Measurements from ENCODE around the gene TMEM120B.
A peak's percentile ranks its signal among the peaks of the same experiment; 100 is the strongest.

TMEM120B gene

GRCh38 chr12:121826318-121827150 lies 114.0 kb downstream of the TMEM120B start:
- Histone ChIP-seq H3K79me1 (ENCODE audit: low read length) (no peaks in the 10 kb centered on the region), H4K8ac (ENCODE audit: low read depth, low read length) (no peak overlapping the region), H2BK5ac (ENCODE audit: low read length) (no peak overlapping the region), H3K56ac (ENCODE audit: low read length) (no peak overlapping the region), H2AK5ac (ENCODE audit: low read length) (no peak overlapping the region), H2BK15ac (replicated peaks; ENCODE audit: low read depth) (no peak overlapping the region), H3K4me3 (ENCODE audit: low read length) (no peak overlapping the region), H3K23ac (ENCODE audit: low read length) (no peak overlapping the region), H3K27ac (ENCODE audit: low read depth, low read length) (peak overlapping the region; percentile 21), H4K5ac (ENCODE audit: low read length) (no peak overlapping the region), H3K4ac (ENCODE audit: low read depth, low read length) (no peak overlapping the region), H3K36me3 (ENCODE audit: control insufficient read depth, insufficient read depth, low read length) (peaks cover 14% of the 10 kb centered on the region), H3K79me2 (ENCODE audit: control insufficient read depth, insufficient read depth, low read length) (no peaks in the 10 kb centered on the region), H3K18ac (ENCODE audit: low read length) (no peak overlapping the region), H3K4me1 (ENCODE audit: control insufficient read depth, low read depth, low read length) (no peaks in the 10 kb centered on the region), H2BK120ac (ENCODE audit: low read depth, low read length) (no peak overlapping the region), H3K4me2 (ENCODE audit: low read length) (no peak overlapping the region), H3K27me3 (ENCODE audit: insufficient read depth, low read length, poor library complexity) (no peaks in the 10 kb centered on the region), H3K9ac (ENCODE audit: low read length) (no peak overlapping the region)
- no peak for DNase-seq
- WGBS (ENCODE audit: extremely low coverage, insufficient coverage, low lambda C conversion rate), result no CpG with 5 or more reads among the region's 18 CpGs

- Histone ChIP-seq H4K8ac (ENCODE audit: low read depth, low read length) (no peak overlapping the region), H2BK5ac (ENCODE audit: low read length) (no peak overlapping the region), H3K79me1 (ENCODE audit: low read length) (no peaks in the 10 kb centered on the region), H3K36me3 (ENCODE audit: control insufficient read depth, insufficient read depth, low read length) (peaks cover 13% of the 10 kb centered on the region), H3K4me3 (ENCODE audit: low read length) (no peak overlapping the region), H2BK15ac (replicated peaks; ENCODE audit: low read depth) (no peak overlapping the region), H3K9ac (ENCODE audit: low read length) (no peak overlapping the region), H3K27me3 (ENCODE audit: insufficient read depth, low read length, poor library complexity) (no peaks in the 10 kb centered on the region), H2BK120ac (ENCODE audit: low read depth, low read length) (no peak overlapping the region), H3K4ac (ENCODE audit: low read depth, low read length) (no peak overlapping the region), H3K23ac (ENCODE audit: low read length) (no peak overlapping the region), H3K27ac (ENCODE audit: low read depth, low read length) (no peak overlapping the region), H3K4me1 (ENCODE audit: control insufficient read depth, low read depth, low read length) (no peaks in the 10 kb centered on the region), H3K56ac (ENCODE audit: low read length) (no peak overlapping the region), H2AK5ac (ENCODE audit: low read length) (no peak overlapping the region), H3K4me2 (ENCODE audit: low read length) (no peak overlapping the region), H3K18ac (ENCODE audit: low read length) (no peak overlapping the region), H4K5ac (ENCODE audit: low read length) (no peak overlapping the region), H3K79me2 (ENCODE audit: control insufficient read depth, insufficient read depth, low read length) (no peaks in the 10 kb centered on the region)
- no peak for DNase-seq
- WGBS (ENCODE audit: extremely low coverage, insufficient coverage, low lambda C conversion rate), result no CpG with 5 or more reads among the region's 48 CpGs
Measured at GRCh38 chr12:121827351-121828099, 115.0 kb downstream of the TMEM120B start.

GRCh38 chr12:121828306-121828705 lies 115.8 kb downstream of the TMEM120B start:
- Histone ChIP-seq H2BK120ac (ENCODE audit: low read depth, low read length) (no peak overlapping the region), H3K4ac (ENCODE audit: low read depth, low read length) (no peak overlapping the region), H3K27me3 (ENCODE audit: insufficient read depth, low read length, poor library complexity) (no peaks in the 10 kb centered on the region), H3K36me3 (ENCODE audit: control insufficient read depth, insufficient read depth, low read length) (peaks cover 13% of the 10 kb centered on the region), H4K8ac (ENCODE audit: low read depth, low read length) (no peak overlapping the region), H3K79me1 (ENCODE audit: low read length) (no peaks in the 10 kb centered on the region), H3K79me2 (ENCODE audit: control insufficient read depth, insufficient read depth, low read length) (no peaks in the 10 kb centered on the region), H2AK5ac (ENCODE audit: low read length) (no peak overlapping the region), H3K18ac (ENCODE audit: low read length) (no peak overlapping the region), H3K23ac (ENCODE audit: low read length) (no peak overlapping the region), H3K27ac (ENCODE audit: low read depth, low read length) (no peak overlapping the region), H3K4me1 (ENCODE audit: control insufficient read depth, low read depth, low read length) (no peaks in the 10 kb centered on the region), H4K5ac (ENCODE audit: low read length) (no peak overlapping the region), H3K9ac (ENCODE audit: low read length) (no peak overlapping the region), H2BK15ac (replicated peaks; ENCODE audit: low read depth) (no peak overlapping the region), H3K4me2 (ENCODE audit: low read length) (no peak overlapping the region), H3K56ac (ENCODE audit: low read length) (no peak overlapping the region), H2BK5ac (ENCODE audit: low read length) (no peak overlapping the region), H3K4me3 (ENCODE audit: low read length) (no peak overlapping the region)
- WGBS (ENCODE audit: extremely low coverage, insufficient coverage, low lambda C conversion rate), result no CpG with 5 or more reads among the region's 8 CpGs
- DNase-seq, result no peak

- H3K18ac ChIP-seq (ENCODE audit: low read length), result no peak overlapping the region
- H3K56ac ChIP-seq (ENCODE audit: low read length), result no peak overlapping the region
- no peak overlapping the region for H2BK120ac ChIP-seq (ENCODE audit: low read depth, low read length)
- no peak overlapping the region for H3K9ac ChIP-seq (ENCODE audit: low read length)
- H3K79me2 ChIP-seq (ENCODE audit: control insufficient read depth, insufficient read depth, low read length), result no peaks in the 10 kb centered on the region
- H3K27me3 ChIP-seq (ENCODE audit: insufficient read depth, low read length, poor library complexity), result no peaks in the 10 kb centered on the region
- H3K4me3 ChIP-seq (ENCODE audit: low read length), result no peak overlapping the region
- H3K4ac ChIP-seq (ENCODE audit: low read depth, low read length), result no peak overlapping the region
- no peak overlapping the region for H2BK5ac ChIP-seq (ENCODE audit: low read length)
- H2BK15ac ChIP-seq (replicated peaks; ENCODE audit: low read depth), result no peak overlapping the region
- H3K23ac ChIP-seq (ENCODE audit: low read length), result no peak overlapping the region
- no peak for DNase-seq
- no peak overlapping the region for H4K5ac ChIP-seq (ENCODE audit: low read length)
- WGBS (ENCODE audit: extremely low coverage, insufficient coverage, low lambda C conversion rate), result no CpG with 5 or more reads among the region's 9 CpGs
- H3K4me1 ChIP-seq (ENCODE audit: control insufficient read depth, low read depth, low read length), result no peaks in the 10 kb centered on the region
- H3K4me2 ChIP-seq (ENCODE audit: low read length), result no peak overlapping the region
- H2AK5ac ChIP-seq (ENCODE audit: low read length), result no peak overlapping the region
- H3K27ac ChIP-seq (ENCODE audit: low read depth, low read length), result no peak overlapping the region
- peaks cover 10% of the 10 kb centered on the region for H3K36me3 ChIP-seq (ENCODE audit: control insufficient read depth, insufficient read depth, low read length)
- H4K8ac ChIP-seq (ENCODE audit: low read depth, low read length), result no peak overlapping the region
- no peaks in the 10 kb centered on the region for H3K79me1 ChIP-seq (ENCODE audit: low read length)
Measured at GRCh38 chr12:121828826-121829225, 116.3 kb downstream of the TMEM120B start.

GRCh38 chr12:121829250-121829918 lies 116.8 kb downstream of the TMEM120B start:
- Histone ChIP-seq H4K8ac (ENCODE audit: low read depth, low read length) (no peak overlapping the region), H3K27me3 (ENCODE audit: insufficient read depth, low read length, poor library complexity) (no peaks in the 10 kb centered on the region), H2BK5ac (ENCODE audit: low read length) (no peak overlapping the region), H3K79me2 (ENCODE audit: control insufficient read depth, insufficient read depth, low read length) (no peaks in the 10 kb centered on the region), H2BK15ac (replicated peaks; ENCODE audit: low read depth) (no peak overlapping the region), H3K4ac (ENCODE audit: low read depth, low read length) (no peak overlapping the region), H3K56ac (ENCODE audit: low read length) (no peak overlapping the region), H3K18ac (ENCODE audit: low read length) (no peak overlapping the region), H2BK120ac (ENCODE audit: low read depth, low read length) (no peak overlapping the region), H4K5ac (ENCODE audit: low read length) (no peak overlapping the region), H3K27ac (ENCODE audit: low read depth, low read length) (no peak overlapping the region), H3K4me2 (ENCODE audit: low read length) (no peak overlapping the region), H3K79me1 (ENCODE audit: low read length) (no peaks in the 10 kb centered on the region), H3K9ac (ENCODE audit: low read length) (no peak overlapping the region), H2AK5ac (ENCODE audit: low read length) (no peak overlapping the region), H3K4me1 (ENCODE audit: control insufficient read depth, low read depth, low read length) (no peaks in the 10 kb centered on the region), H3K23ac (ENCODE audit: low read length) (no peak overlapping the region), H3K36me3 (ENCODE audit: control insufficient read depth, insufficient read depth, low read length) (peaks cover 6% of the 10 kb centered on the region), H3K4me3 (ENCODE audit: low read length) (no peak overlapping the region)
- WGBS (ENCODE audit: extremely low coverage, insufficient coverage, low lambda C conversion rate), result no CpG with 5 or more reads among the region's 7 CpGs
- no peak for DNase-seq
